IMR-90 (cell line): ENCODE measurements around the gene BATF2. TPM values are rescaled to one million over a fixed set of nuclear protein-coding genes. Genes with fewer than 3 reads are reported as not detected.

Source experiments
- ATAC-seq: fragments of 200-7000 bp; cut with Tn5 transposase; 2 replicates; pipeline ENCODE4 v1.9.1; 2020; ENCODE audit warnings: low read depth, mild to moderate bottlenecking, moderate library complexity
- BruUV-seq: library from RNA; stranded (reverse); fragments of 400-500 nt; replicated peaks from 2 replicates; lab custom pipeline; 2021; lab: Mats Ljungman, UMichigan
- CTCF ChIA-PET: fragments of 300-600 bp; formaldehyde crosslinking; extraction: SDS; loops from one replicate; lab custom pipeline; 2021; ENCODE audit warnings: antibody characterized with exemption; lab: Yijun Ruan, JAX
- POLR2A ChIA-PET: fragments of 300-600 bp; sonication (Branson Sonifier 250); formaldehyde crosslinking; loops from one replicate; lab custom pipeline; 2022; ENCODE audit warnings: antibody characterized with exemption; ENCODE audit not compliant: unreplicated experiment; lab: Charles Lee
- DNase-seq: peaks from one replicate; pipeline ENCODE4 v3.0.0; 2013
- H2AFZ ChIP-seq: replicated peaks from 2 replicates; pipeline ENCODE3; 2013; ENCODE audit warnings: low read length, mild to moderate bottlenecking; ENCODE audit not compliant: poor library complexity
- H2AK5ac ChIP-seq: 2 replicates; pipeline ENCODE4 v1.6.1; 2013; ENCODE audit warnings: low read depth, low read length, inconsistent platforms
- H2AK9ac ChIP-seq: replicated peaks from 2 replicates; pipeline ENCODE3; 2013; ENCODE audit warnings: mild to moderate bottlenecking, low read depth, low read length, moderate library complexity; ENCODE audit not compliant: poor library complexity
- H2BK120ac ChIP-seq: 2 replicates; pipeline ENCODE4 v1.6.1; 2013; ENCODE audit warnings: low read depth, low read length, inconsistent platforms
- H2BK15ac ChIP-seq: 3 replicates; pipeline ENCODE4 v1.6.1; 2013; ENCODE audit warnings: low read depth, low read length, inconsistent platforms
- H2BK20ac ChIP-seq: 2 replicates; pipeline ENCODE4 v1.6.1; 2013; ENCODE audit warnings: low read depth, mild to moderate bottlenecking, inconsistent platforms, low read length, moderate library complexity
- H2BK5ac ChIP-seq: 2 replicates; pipeline ENCODE4 v1.6.1; 2013; ENCODE audit warnings: mild to moderate bottlenecking, low read depth, low read length, inconsistent platforms; ENCODE audit not compliant: poor library complexity, severe bottlenecking
- H3K14ac ChIP-seq: replicated peaks from 2 replicates; pipeline ENCODE4 v1.6.1; 2013; ENCODE audit warnings: low read depth, low read length, inconsistent platforms
- H3K18ac ChIP-seq: 2 replicates; pipeline ENCODE4 v1.6.1; 2013; ENCODE audit warnings: low read depth, low read length, control low read depth
- H3K23ac ChIP-seq: 2 replicates; pipeline ENCODE4 v1.6.1; 2013; ENCODE audit warnings: low read depth, low read length, inconsistent platforms
- H3K27ac ChIP-seq: 2 replicates; pipeline ENCODE4 v1.5.1; 2013; ENCODE audit warnings: mild to moderate bottlenecking, control low read depth, low read length; ENCODE audit not compliant: insufficient read depth
- H3K27me3 ChIP-seq: 2 replicates; pipeline ENCODE4 v1.6.1; 2013; ENCODE audit warnings: low read length; ENCODE audit not compliant: control insufficient read depth, insufficient read depth
- H3K36me3 ChIP-seq: 2 replicates; pipeline ENCODE4 v1.6.1; 2013; ENCODE audit warnings: low read length, mixed read lengths; ENCODE audit not compliant: control insufficient read depth, insufficient read depth
- H3K4ac ChIP-seq: 2 replicates; pipeline ENCODE4 v1.6.1; 2013; ENCODE audit warnings: low read depth, low read length, inconsistent platforms
- H3K4me1 ChIP-seq: 2 replicates; pipeline ENCODE4 v1.6.1; 2013; ENCODE audit warnings: low read length, mixed read lengths; ENCODE audit not compliant: control insufficient read depth, insufficient read depth
- H3K4me2 ChIP-seq: 2 replicates; pipeline ENCODE4 v1.6.1; 2013; ENCODE audit warnings: low read depth, mild to moderate bottlenecking, control low read depth, low read length, moderate library complexity
- H3K4me3 ChIP-seq: 2 replicates; pipeline ENCODE4 v1.5.1; 2013; ENCODE audit warnings: low read depth, mild to moderate bottlenecking, control low read depth, low read length, moderate library complexity; ENCODE audit not compliant: insufficient read depth
- H3K56ac ChIP-seq: 2 replicates; pipeline ENCODE4 v1.6.1; 2013; ENCODE audit warnings: low read length, inconsistent platforms; ENCODE audit not compliant: insufficient read depth; ENCODE audit errors: extremely low read depth
- H3K79me1 ChIP-seq, 2 experiments: 2 replicates each; pipeline ENCODE4 v1.6.1; 2013; ENCODE audit warnings: low read length in 2 of 2, inconsistent platforms in 1 of 2, low read depth in 1 of 2
- H3K9ac ChIP-seq: 2 replicates; pipeline ENCODE4 v1.6.1; 2013; ENCODE audit warnings: low read depth, low read length, control low read depth
- H3K9me1 ChIP-seq: 2 replicates; pipeline ENCODE4 v1.6.1; 2013; ENCODE audit warnings: low read length, inconsistent platforms; ENCODE audit not compliant: insufficient read depth
- H3K9me3 ChIP-seq: 2 replicates; pipeline ENCODE4 v1.6.1; 2013; ENCODE audit warnings: low read length; ENCODE audit not compliant: control insufficient read depth, insufficient read depth
- H4K20me1 ChIP-seq: 2 replicates; pipeline ENCODE4 v1.6.1; 2013; ENCODE audit warnings: low read length, inconsistent platforms; ENCODE audit not compliant: insufficient read depth
- H4K5ac ChIP-seq: 2 replicates; pipeline ENCODE4 v1.6.1; 2013; ENCODE audit warnings: mild to moderate bottlenecking, low read depth, low read length, control low read depth
- H4K8ac ChIP-seq, 2 experiments: 2 replicates each; pipeline ENCODE4 v1.6.1; 2013; ENCODE audit warnings: low read depth in 2 of 2, low read length in 2 of 2, control low read depth in 1 of 2, inconsistent platforms in 1 of 2
- H4K91ac ChIP-seq: 2 replicates; pipeline ENCODE4 v1.6.1; 2013; ENCODE audit warnings: low read depth, low read length, inconsistent platforms; ENCODE audit not compliant: insufficient read depth
- BHLHE40 ChIP-seq: fragments of 150-350 bp; IDR thresholded peaks from 2 replicates; pipeline ENCODE4 v1.6.1; 2016; ENCODE audit warnings: mild to moderate bottlenecking, low read depth, low read length
- MAZ ChIP-seq: IDR thresholded peaks from 2 replicates; pipeline ENCODE4 v1.6.1; 2012; ENCODE audit warnings: low read depth, mild to moderate bottlenecking, low read length, improper control_type of control experiment, moderate library complexity, borderline replicate concordance
- RCOR1 ChIP-seq: IDR thresholded peaks from 2 replicates; pipeline ENCODE4 v1.6.1; 2012; ENCODE audit warnings: mild to moderate bottlenecking, low read length, improper control_type of control experiment; ENCODE audit not compliant: insufficient replicate concordance
- WGBS, 2 experiments: methylation state at CpG; one replicate each; pipeline versions ENCODE4 v1.1.5 to v1.1.7; 2013; ENCODE audit warnings: missing lambda C conversion rate in 2 of 2; ENCODE audit not compliant: insufficient read length in 1 of 2; ENCODE audit errors: extremely low coverage in 2 of 2; 5-methylcytosine and 5-hydroxymethylcytosine counted together
- dilution Hi-C: fragments of 300-500 bp; cut with HindIII; formaldehyde crosslinking; loops from one replicate; pipeline ENCODE4 v1.14.3; 2018; ENCODE audit warnings: low sequenced_read_pairs; ENCODE audit not compliant: unreplicated experiment
- in situ Hi-C: fragments of 300-500 bp; cut with MboI; formaldehyde crosslinking; loops from 3 replicates; pipeline ENCODE4 v1.14.3; 2019; ENCODE audit warnings: low sequenced_read_pairs, inconsistent platforms, mixed read lengths
- intact Hi-C: fragments of 100-400 bp; cut with micrococcal nuclease; formaldehyde crosslinking; loops from 2 replicates; pipeline ENCODE4 v1.10.0; 2022
- polyA plus RNA-seq, 3 experiments: library from polyadenylated mRNA; depleted of rRNA; stranded (reverse); fragments of >200 nt; gene quantifications; 2 replicates each; pipeline ENCODE4 v1.2.3, GENCODE V29; 2012; ENCODE audit warnings: low replicate concordance in 1 of 3
- total RNA-seq: library from RNA; depleted of rRNA; stranded (reverse); fragments of >200 nt; gene quantifications from 2 replicates; pipeline ENCODE4 v1.2.3, GENCODE V29; 2012
- TF ChIP-seq, protein P1 (sequence below): fragments of 150-350 bp; IDR thresholded peaks from 2 replicates; pipeline ENCODE4 v1.6.1; 2017; ENCODE audit warnings: mild to moderate bottlenecking, antibody characterized with exemption, low read length, low read depth

The BATF2 gene
- total and polyA plus RNA-seq, 2 of the 4 experiments (the other 2 are of a cell fraction), result 0.36 to 1.2 TPM

DNA sequence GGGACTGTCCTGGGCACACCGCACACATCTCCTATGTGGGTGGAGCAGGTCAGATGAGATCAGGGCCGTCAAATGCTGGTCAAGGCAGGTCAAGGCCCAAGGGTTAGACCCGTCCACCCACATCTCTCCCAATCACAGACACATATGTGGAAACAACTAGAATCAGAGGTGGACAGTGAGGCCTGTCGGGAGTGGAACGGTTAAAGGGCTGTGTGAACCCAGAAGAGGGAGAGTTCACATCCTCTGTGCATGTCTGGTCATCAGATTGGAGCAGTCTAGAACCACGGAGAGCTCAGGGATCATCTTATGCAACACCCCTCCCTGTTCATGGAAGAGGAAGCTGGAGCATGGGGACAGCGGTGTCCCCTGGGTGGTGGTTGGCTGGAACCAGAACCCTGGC is 23.1 kb upstream of the BATF2 start:
- Histone ChIP-seq H4K20me1 (no peaks in the 10 kb centered on the region), H4K5ac (no peak overlapping the region), H3K9me3 (no peaks in the 10 kb centered on the region), H3K14ac (no peak overlapping the region), H3K27me3 (no peaks in the 10 kb centered on the region), H3K4ac (no peak overlapping the region), H3K18ac (no peak overlapping the region), H3K56ac (no peak overlapping the region), H2BK5ac (no peak overlapping the region), H2AK5ac (no peak overlapping the region), H3K4me1 (peaks cover under 1% of the 10 kb centered on the region; the same call in 1 of the 2 replicates), H2AK9ac (no peak overlapping the region), H3K36me3 (peaks cover 11% of the 10 kb centered on the region), H4K8ac (no peak overlapping the region), H3K27ac (no peak overlapping the region), H3K23ac (no peak overlapping the region), H3K9me1 (peaks cover 14% of the 10 kb centered on the region), H2BK20ac (no peak overlapping the region), H4K91ac (no peak overlapping the region), H2BK120ac (no peak overlapping the region), H3K9ac (no peak overlapping the region), H3K4me2 (no peak overlapping the region), H2BK15ac (no peak overlapping the region), H3K79me1 (peaks cover 15 to 30% of the 10 kb centered on the region in 2 experiments), H3K4me3 (no peak overlapping the region), H2AFZ (no peak overlapping the region)
- TF ChIP-seq MAZ (no peak), RCOR1 (no peak), BHLHE40 (no peak)
- TF ChIP-seq, protein P1, sequence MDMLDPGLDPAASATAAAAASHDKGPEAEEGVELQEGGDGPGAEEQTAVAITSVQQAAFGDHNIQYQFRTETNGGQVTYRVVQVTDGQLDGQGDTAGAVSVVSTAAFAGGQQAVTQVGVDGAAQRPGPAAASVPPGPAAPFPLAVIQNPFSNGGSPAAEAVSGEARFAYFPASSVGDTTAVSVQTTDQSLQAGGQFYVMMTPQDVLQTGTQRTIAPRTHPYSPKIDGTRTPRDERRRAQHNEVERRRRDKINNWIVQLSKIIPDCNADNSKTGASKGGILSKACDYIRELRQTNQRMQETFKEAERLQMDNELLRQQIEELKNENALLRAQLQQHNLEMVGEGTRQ, result no peak
- ATAC-seq (no peak), DNase-seq (no peak)
- BruUV-seq, result no TSS peak
- ChIA-PET POLR2A (no interaction called here), CTCF (no interaction called here)
- in situ Hi-C loops (no loop called here), intact Hi-C loops (no loop called here), dilution Hi-C loops (no loop called here)
- WGBS, 2 experiments, result no CpG with 5 or more reads among the region's 7 CpGs
